Bronchial epithelial cell (primary cell): ENCODE data around the gene NDUFB4. TPM values are rescaled to one million over a fixed set of nuclear protein-coding genes. Genes with fewer than 3 reads are reported as not detected.
A peak's percentile ranks its signal among the peaks of the same experiment; 100 is the strongest.
"Not testable (repeated sequence)": the region's sequence is repeated elsewhere in the genome, so short reads cannot be mapped to it uniquely, and the experiment has no call there.

Experiments
- DNase-seq: peaks from one replicate; pipeline ENCODE4 v3.0.0-alpha.2; 2010; ENCODE audit warnings: low read depth
- FAIRE-seq: peaks from 2 replicates; lab custom pipeline; 2011; peaks lifted over from hg19 to GRCh38; lab: Jason Lieb, UNC
- H3K27me3 ChIP-seq: 2 replicates; pipeline ENCODE4 v1.5.1; 2011; ENCODE audit warnings: low read length; ENCODE audit not compliant: control insufficient read depth, insufficient read depth
- H3K36me3 ChIP-seq: 2 replicates; pipeline ENCODE4 v1.5.1; 2011; ENCODE audit warnings: low read length; ENCODE audit not compliant: control insufficient read depth, insufficient read depth
- H3K4me3 ChIP-seq: 2 replicates; pipeline ENCODE4 v1.5.1; 2011; ENCODE audit warnings: mild to moderate bottlenecking, low read depth, low read length, control low read depth
- CTCF ChIP-seq: IDR thresholded peaks from 2 replicates; pipeline ENCODE4 v1.5.1; 2011; ENCODE audit warnings: mild to moderate bottlenecking, moderate library complexity, low read length, control low read depth, inconsistent platforms; ENCODE audit not compliant: insufficient read depth, severe bottlenecking
- total RNA-seq: library from RNA; depleted of rRNA; stranded (reverse); fragments of >200 nt; gene quantifications from 2 replicates; pipeline ENCODE4 v1.2.1, GENCODE V29; 2014

The NDUFB4 gene
- total RNA-seq, 1 donor from 2014 or later, result 9.7 TPM

- Histone ChIP-seq H3K27me3 (no peaks in the 10 kb centered on the region), H3K4me3 (no peak overlapping the region), H3K36me3 (no peaks in the 10 kb centered on the region)
- TF ChIP-seq CTCF, result no peak
- FAIRE-seq, result no peak
- no peak for DNase-seq
Observed at GRCh38 chr3:120608506-120608905, 12.4 kb downstream of the NDUFB4 start.

- no peak for DNase-seq
- TF ChIP-seq CTCF, result no peak
- Histone ChIP-seq H3K27me3 (no peaks in the 10 kb centered on the region), H3K4me3 (no peak overlapping the region), H3K36me3 (no peaks in the 10 kb centered on the region)
- FAIRE-seq, result no peak
Observed at GRCh38 chr3:120614765-120615164, 18.6 kb downstream of the NDUFB4 start.

- no peak for TF ChIP-seq CTCF
- DNase-seq (peak; percentile 9), FAIRE-seq (no peak)
Observed at GRCh38 chr3:120615847-120616609, 19.9 kb downstream of the NDUFB4 start.

GRCh38 chr3:120616745-120617144, 20.6 kb downstream of the NDUFB4 start:
- not testable (repeated sequence) for H3K4me3 ChIP-seq, FAIRE-seq, H3K36me3 ChIP-seq, H3K27me3 ChIP-seq
- DNase-seq, result peak; percentile 20

More at GRCh38 chr3:120615847-120616609, 19.9 kb downstream of the NDUFB4 start:
- Histone ChIP-seq H3K27me3 (no peaks in the 10 kb centered on the region), H3K36me3 (no peaks in the 10 kb centered on the region), H3K4me3 (no peak overlapping the region)

- no peak for TF ChIP-seq CTCF
- H3K36me3 ChIP-seq, result no peaks in the 10 kb centered on the region
- FAIRE-seq (no peak), DNase-seq (no peak)
- no peak overlapping the region for H3K4me3 ChIP-seq
- H3K27me3 ChIP-seq, result no peaks in the 10 kb centered on the region
Observed at GRCh38 chr3:120622457-120622856, 26.3 kb downstream of the NDUFB4 start.

GRCh38 chr3:120622870-120623726, 27.0 kb downstream of the NDUFB4 start:
- Histone ChIP-seq H3K27me3 (no peaks in the 10 kb centered on the region), H3K36me3 (no peaks in the 10 kb centered on the region), H3K4me3 (no peak overlapping the region)
- FAIRE-seq, result no peak
- DNase-seq, result peak; percentile 70
- no peak for TF ChIP-seq CTCF
